HG03460 (cell line): ENCODE results near the gene SCAF4.
"Not testable (repeated sequence)": the region's sequence is repeated elsewhere in the genome, so short reads cannot be mapped to it uniquely, and the experiment has no call there.

Experiments
- ATAC-seq: cut with Tn5 transposase; IDR thresholded peaks from one replicate; pipeline ENCODE4 v1.9.1; 2021; ENCODE audit not compliant: unreplicated experiment

SCAF4 gene

GRCh38 chr21:31675960-31676359, 56.0 kb downstream of the SCAF4 start:
- no peak for ATAC-seq

GRCh38 chr21:31675318-31675717, 56.6 kb downstream of the SCAF4 start:
- no peak for ATAC-seq

GRCh38 chr21:31673321-31673912, 58.5 kb downstream of the SCAF4 start:
- ATAC-seq = no peak

GRCh38 chr21:31671931-31672330, 60.0 kb downstream of the SCAF4 start:
- ATAC-seq = no peak

- no peak for ATAC-seq
Observed at GRCh38 chr21:31671146-31671716, 60.7 kb downstream of the SCAF4 start.

- no peak for ATAC-seq
Observed at GRCh38 chr21:31670070-31670469, 61.8 kb downstream of the SCAF4 start.

GRCh38 chr21:31668651-31669491, 63.0 kb downstream of the SCAF4 start:
- no peak for ATAC-seq

- no peak for ATAC-seq
Observed at GRCh38 chr21:31667639-31668038, 64.3 kb downstream of the SCAF4 start.

GRCh38 chr21:31667132-31667531, 64.8 kb downstream of the SCAF4 start:
- ATAC-seq = no peak

- ATAC-seq = no peak
Observed at GRCh38 chr21:31666445-31667010, 65.4 kb downstream of the SCAF4 start.

GRCh38 chr21:31665869-31666268, 66.0 kb downstream of the SCAF4 start:
- not testable (repeated sequence) for ATAC-seq

- no peak for ATAC-seq
Observed at GRCh38 chr21:31665397-31665796, 66.5 kb downstream of the SCAF4 start.

- ATAC-seq = no peak
Observed at GRCh38 chr21:31663584-31664249, 68.2 kb downstream of the SCAF4 start.

- no peak for ATAC-seq
Observed at GRCh38 chr21:31660591-31660990, 71.3 kb downstream of the SCAF4 start.

GRCh38 chr21:31660259-31660565, 71.7 kb downstream of the SCAF4 start:
- peak; percentile 36 for ATAC-seq

- peak; percentile 95 for ATAC-seq
Observed at GRCh38 chr21:31659536-31660258, 72.2 kb downstream of the SCAF4 start, which contains the start of gene SOD1. Gene SOD1 (plus strand): TSS chr21:31659693. CDS start chr21:31659770, 77 bp downstream.

GRCh38 chr21:31659286-31659535, 72.7 kb downstream of the SCAF4 start:
- ATAC-seq = peak; percentile 11

GRCh38 chr21:31658053-31658452, 73.9 kb downstream of the SCAF4 start:
- ATAC-seq = no peak

- no peak for ATAC-seq
Observed at GRCh38 chr21:31656199-31657095, 75.5 kb downstream of the SCAF4 start.
